GM19351 (cell line): ENCODE data around the gene WEE1.

Source experiments
- ATAC-seq: cut with Tn5 transposase; IDR thresholded peaks from one replicate; pipeline ENCODE4 v1.9.1; 2021; ENCODE audit warnings: mild to moderate bottlenecking, moderate library complexity; ENCODE audit not compliant: unreplicated experiment

WEE1 gene

GRCh38 chr11:9565822-9566560, 7.5 kb upstream of the WEE1 start:
- peak; percentile 93 for ATAC-seq

- ATAC-seq, result no peak
Measured at GRCh38 chr11:9566561-9567063, 6.9 kb upstream of the WEE1 start.

- no peak for ATAC-seq
Measured at GRCh38 chr11:9567401-9567800, 6.1 kb upstream of the WEE1 start.

GRCh38 chr11:9568161-9568853, 5.2 kb upstream of the WEE1 start:
- ATAC-seq, result no peak

GRCh38 chr11:9568854-9569587, 4.4 kb upstream of the WEE1 start:
- no peak for ATAC-seq

- ATAC-seq, result no peak
Measured at GRCh38 chr11:9569588-9570164, 3.8 kb upstream of the WEE1 start.

- no peak for ATAC-seq
Measured at GRCh38 chr11:9570313-9571025, 3.0 kb upstream of the WEE1 start.

GRCh38 chr11:9571071-9571762, 2.3 kb upstream of the WEE1 start:
- no peak for ATAC-seq

GRCh38 chr11:9571763-9572115, 1.7 kb upstream of the WEE1 start:
- no peak for ATAC-seq

GRCh38 chr11:9573775-9574621, 528 bp downstream of the WEE1 start:
- peak; percentile 17 for ATAC-seq

GRCh38 chr11:9574622-9575259, 1.3 kb downstream of the WEE1 start:
- no peak for ATAC-seq

GRCh38 chr11:9575260-9576240, 2.1 kb downstream of the WEE1 start:
- ATAC-seq, result no peak

- ATAC-seq, result no peak
Measured at GRCh38 chr11:9576701-9577381, 3.4 kb downstream of the WEE1 start.

- ATAC-seq, result no peak
Measured at GRCh38 chr11:9577556-9577955, 4.1 kb downstream of the WEE1 start.

GRCh38 chr11:9580894-9581293, 7.4 kb downstream of the WEE1 start:
- ATAC-seq, result no peak

- ATAC-seq, result no peak
Measured at GRCh38 chr11:9581556-9582161, 8.2 kb downstream of the WEE1 start.

- no peak for ATAC-seq
Measured at GRCh38 chr11:9590717-9591116, 17.2 kb downstream of the WEE1 start.
